ENCODE measurements around the gene SORBS2. TPM values are rescaled to one million over a fixed set of nuclear protein-coding genes. Genes with fewer than 3 reads are reported as not detected.

Gene SORBS2
- total RNA-seq, 2 experiments from 2014 or later = not detected

GRCh38 chr4:185700630-185701029 is 111.4 kb downstream of the SORBS2 start:
- intact Hi-C loops (cut with micrococcal nuclease) = no loop called here
- H3K4me3 Mint-ChIP-seq = no peak overlapping the region
- H3K27ac Mint-ChIP-seq = no peak overlapping the region
- H3K4me1 Mint-ChIP-seq (ENCODE audit: low read depth) = no peaks in the 10 kb centered on the region
- peaks cover 8% of the 10 kb centered on the region for H3K27me3 Mint-ChIP-seq (ENCODE audit: low read depth)
- H3K36me3 Mint-ChIP-seq (ENCODE audit: low read depth) = no peaks in the 10 kb centered on the region
- DNase-seq = no peak
- CTCF ChIA-PET = no interaction called here
- H3K9me3 Mint-ChIP-seq = no peaks in the 10 kb centered on the region

- DNase-seq = no peak
- intact Hi-C loops (cut with micrococcal nuclease) = no loop called here
- Mint-ChIP-seq H3K27me3 (ENCODE audit: low read depth) (peaks cover 8% of the 10 kb centered on the region), H3K36me3 (ENCODE audit: low read depth) (no peaks in the 10 kb centered on the region), H3K27ac (no peak overlapping the region), H3K9me3 (no peaks in the 10 kb centered on the region), H3K4me1 (ENCODE audit: low read depth) (no peaks in the 10 kb centered on the region), H3K4me3 (no peak overlapping the region)
- CTCF ChIA-PET = no interaction called here
These were observed 111.9 kb downstream of the SORBS2 start for GRCh38 chr4:185700048-185700447.

DNA sequence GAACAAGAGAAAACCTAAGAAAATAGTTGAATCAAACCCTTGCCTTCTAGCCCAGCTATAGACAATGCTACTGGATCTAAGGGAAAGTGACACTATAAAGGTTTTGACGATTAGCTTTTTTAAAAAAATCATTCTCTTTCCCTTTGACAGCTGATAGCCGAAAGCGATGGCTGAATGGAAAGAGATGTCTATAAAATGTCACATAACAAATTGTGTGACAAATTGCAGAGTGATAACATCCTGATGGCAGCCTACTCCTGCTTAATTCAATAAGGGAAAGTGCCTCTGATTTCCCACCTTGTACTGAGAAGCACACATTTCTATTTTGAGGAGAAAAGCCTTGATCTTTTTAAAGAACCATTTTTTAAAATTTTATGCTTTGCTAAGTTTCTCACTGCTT is 114.5 kb downstream of the SORBS2 start:
- no peaks in the 10 kb centered on the region for H3K36me3 Mint-ChIP-seq (ENCODE audit: low read depth)
- H3K9me3 Mint-ChIP-seq = no peaks in the 10 kb centered on the region
- peaks cover 14% of the 10 kb centered on the region for H3K27me3 Mint-ChIP-seq (ENCODE audit: low read depth)
- no peak overlapping the region for H3K4me3 Mint-ChIP-seq
- CTCF ChIA-PET = interaction anchor here (0.6 kb wide), 1 partner anchor 20 kb away, joined by 3 read pairs; no protein-coding TSS in a partner anchor
- no peak overlapping the region for H3K27ac Mint-ChIP-seq
- intact Hi-C loops (cut with micrococcal nuclease) = no loop called here
- no peaks in the 10 kb centered on the region for H3K4me1 Mint-ChIP-seq (ENCODE audit: low read depth)
- no peak for DNase-seq

- DNase-seq = no peak
- H3K27ac Mint-ChIP-seq = no peak overlapping the region
- CTCF ChIA-PET = no interaction called here
- H3K27me3 Mint-ChIP-seq (ENCODE audit: low read depth) = peaks cover 13% of the 10 kb centered on the region
- no peaks in the 10 kb centered on the region for H3K9me3 Mint-ChIP-seq
- no peak overlapping the region for H3K4me3 Mint-ChIP-seq
- intact Hi-C loops (cut with micrococcal nuclease) = no loop called here
- H3K4me1 Mint-ChIP-seq (ENCODE audit: low read depth) = no peaks in the 10 kb centered on the region
- H3K36me3 Mint-ChIP-seq (ENCODE audit: low read depth) = no peaks in the 10 kb centered on the region
These were observed 116.3 kb downstream of the SORBS2 start for GRCh38 chr4:185695743-185696142.

GRCh38 chr4:185693548-185694215 is 118.3 kb downstream of the SORBS2 start:
- CTCF ChIA-PET = no interaction called here
- intact Hi-C loops (cut with micrococcal nuclease) = no loop called here
- Mint-ChIP-seq H3K27ac (no peak overlapping the region), H3K4me3 (no peak overlapping the region), H3K9me3 (no peaks in the 10 kb centered on the region), H3K4me1 (ENCODE audit: low read depth) (no peaks in the 10 kb centered on the region), H3K27me3 (ENCODE audit: low read depth) (peaks cover 12% of the 10 kb centered on the region), H3K36me3 (ENCODE audit: low read depth) (no peaks in the 10 kb centered on the region)
- no peak for DNase-seq

- no peaks in the 10 kb centered on the region for H3K9me3 Mint-ChIP-seq
- H3K36me3 Mint-ChIP-seq (ENCODE audit: low read depth) = no peaks in the 10 kb centered on the region
- no peak overlapping the region for H3K4me3 Mint-ChIP-seq
- H3K27me3 Mint-ChIP-seq (ENCODE audit: low read depth) = peaks cover 12% of the 10 kb centered on the region
- CTCF ChIA-PET = no interaction called here
- DNase-seq = no peak
- H3K27ac Mint-ChIP-seq = no peak overlapping the region
- intact Hi-C loops (cut with micrococcal nuclease) = no loop called here
- no peaks in the 10 kb centered on the region for H3K4me1 Mint-ChIP-seq (ENCODE audit: low read depth)
These were observed 122.6 kb downstream of the SORBS2 start for GRCh38 chr4:185689407-185689806.

DNA sequence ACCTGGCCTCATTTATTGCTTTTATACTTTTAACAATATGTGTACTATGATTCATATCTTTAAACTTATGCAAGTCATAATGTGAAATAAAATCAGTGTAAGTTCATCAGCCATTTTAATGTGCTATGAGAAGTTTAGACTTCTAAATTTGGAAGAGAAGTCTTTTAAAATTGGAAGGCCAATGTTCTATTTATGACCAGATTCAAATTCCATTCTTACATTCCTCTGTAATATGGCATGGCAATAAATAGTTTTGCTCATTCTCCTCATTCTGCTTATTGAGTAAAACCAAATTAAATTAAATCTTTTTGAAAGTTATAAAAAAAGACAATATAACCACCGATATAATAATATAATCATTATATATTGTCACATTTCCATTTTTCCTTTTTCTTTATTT is 126.2 kb downstream of the SORBS2 start:
- no peak overlapping the region for H3K27ac Mint-ChIP-seq
- CTCF ChIA-PET = no interaction called here
- peaks cover 5% of the 10 kb centered on the region for H3K27me3 Mint-ChIP-seq (ENCODE audit: low read depth)
- H3K4me1 Mint-ChIP-seq (ENCODE audit: low read depth) = no peaks in the 10 kb centered on the region
- DNase-seq = no peak
- no peaks in the 10 kb centered on the region for H3K36me3 Mint-ChIP-seq (ENCODE audit: low read depth)
- intact Hi-C loops (cut with micrococcal nuclease) = no loop called here
- H3K9me3 Mint-ChIP-seq = no peaks in the 10 kb centered on the region
- H3K4me3 Mint-ChIP-seq = no peak overlapping the region

DNA sequence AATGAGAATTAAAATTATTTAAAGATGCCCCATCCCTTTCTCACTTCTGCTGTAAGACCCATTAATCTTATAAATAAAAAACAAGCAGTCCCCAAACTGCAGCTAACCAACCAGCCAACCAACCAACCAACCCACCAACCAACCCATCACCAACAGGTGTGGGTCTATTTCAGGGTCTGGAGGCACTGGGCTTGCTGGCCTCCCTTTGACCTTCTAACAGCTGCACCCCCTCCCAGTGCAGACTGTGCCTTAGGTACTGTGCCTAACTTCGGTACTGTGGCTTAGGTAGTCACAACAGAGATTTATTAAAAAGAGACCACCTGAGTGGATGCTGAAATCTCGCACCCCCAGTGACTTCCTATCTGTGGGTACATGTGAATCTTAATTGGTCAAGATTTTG is 128.1 kb downstream of the SORBS2 start:
- intact Hi-C loops (cut with micrococcal nuclease) = no loop called here
- CTCF ChIA-PET = interaction anchor here (0.7 kb wide), 1 partner anchor 28 kb away, joined by 4 read pairs; no protein-coding TSS in a partner anchor
- no peak overlapping the region for H3K4me3 Mint-ChIP-seq
- H3K4me1 Mint-ChIP-seq (ENCODE audit: low read depth) = no peaks in the 10 kb centered on the region
- H3K27ac Mint-ChIP-seq = no peak overlapping the region
- no peaks in the 10 kb centered on the region for H3K9me3 Mint-ChIP-seq
- DNase-seq = no peak
- H3K36me3 Mint-ChIP-seq (ENCODE audit: low read depth) = no peaks in the 10 kb centered on the region
- peaks cover 5% of the 10 kb centered on the region for H3K27me3 Mint-ChIP-seq (ENCODE audit: low read depth)

DNA sequence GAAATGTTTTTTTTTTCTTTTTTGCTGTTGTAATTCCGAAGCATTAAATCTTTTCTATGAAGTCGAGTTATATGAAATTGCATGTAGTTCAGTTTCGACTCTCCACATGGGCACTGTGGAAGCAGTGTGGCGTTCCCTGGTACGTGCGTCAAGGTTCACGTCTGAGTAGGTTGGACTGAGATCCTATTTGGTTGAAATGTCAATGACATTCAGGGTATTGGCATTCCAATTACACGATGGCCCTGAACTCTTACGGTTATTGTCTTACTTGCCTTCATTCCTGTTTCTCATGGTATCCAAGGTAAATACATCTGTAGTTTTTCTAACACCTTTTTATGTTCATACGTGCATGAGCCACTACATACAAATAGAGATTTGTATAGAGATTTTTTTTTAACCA is 128.8 kb downstream of the SORBS2 start:
- no peak for DNase-seq
- no peaks in the 10 kb centered on the region for H3K36me3 Mint-ChIP-seq (ENCODE audit: low read depth)
- no peak overlapping the region for H3K27ac Mint-ChIP-seq
- H3K4me3 Mint-ChIP-seq = no peak overlapping the region
- intact Hi-C loops (cut with micrococcal nuclease) = no loop called here
- no peaks in the 10 kb centered on the region for H3K9me3 Mint-ChIP-seq
- CTCF ChIA-PET = no interaction called here
- no peaks in the 10 kb centered on the region for H3K4me1 Mint-ChIP-seq (ENCODE audit: low read depth)
- peaks cover 5% of the 10 kb centered on the region for H3K27me3 Mint-ChIP-seq (ENCODE audit: low read depth)

- intact Hi-C loops (cut with micrococcal nuclease) = no loop called here
- no peaks in the 10 kb centered on the region for H3K36me3 Mint-ChIP-seq (ENCODE audit: low read depth)
- peaks cover 4% of the 10 kb centered on the region for H3K27me3 Mint-ChIP-seq (ENCODE audit: low read depth)
- CTCF ChIA-PET = no interaction called here
- no peak overlapping the region for H3K4me3 Mint-ChIP-seq
- no peak overlapping the region for H3K27ac Mint-ChIP-seq
- no peak for DNase-seq
- no peaks in the 10 kb centered on the region for H3K9me3 Mint-ChIP-seq
- H3K4me1 Mint-ChIP-seq (ENCODE audit: low read depth) = no peaks in the 10 kb centered on the region
These were observed 129.8 kb downstream of the SORBS2 start for GRCh38 chr4:185682236-185682635.

DNA sequence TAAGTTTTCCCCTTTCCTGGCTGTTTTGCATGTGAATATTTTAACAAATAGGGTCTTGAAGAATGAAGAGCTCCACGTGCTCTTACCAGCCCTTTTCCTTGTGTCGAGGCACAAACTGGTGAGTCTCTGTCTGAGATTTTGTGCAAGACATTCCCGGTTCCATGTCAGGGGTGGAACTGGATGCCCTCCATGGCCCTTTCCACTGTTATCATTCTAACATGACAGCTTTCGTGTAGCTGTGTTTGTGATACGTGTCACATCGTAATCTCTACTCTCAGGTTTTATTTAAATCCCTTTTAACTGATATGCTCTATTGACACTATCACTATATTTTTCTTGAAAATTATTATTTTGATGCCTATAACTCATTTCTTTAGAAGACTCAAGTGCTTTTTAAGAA is 130.4 kb downstream of the SORBS2 start:
- Mint-ChIP-seq H3K9me3 (no peaks in the 10 kb centered on the region), H3K36me3 (ENCODE audit: low read depth) (no peaks in the 10 kb centered on the region), H3K4me1 (ENCODE audit: low read depth) (no peaks in the 10 kb centered on the region), H3K4me3 (no peak overlapping the region), H3K27me3 (ENCODE audit: low read depth) (peaks cover 6% of the 10 kb centered on the region), H3K27ac (no peak overlapping the region)
- CTCF ChIA-PET = interaction anchor here (0.6 kb wide), 1 partner anchor 35 kb away, joined by 4 read pairs; no protein-coding TSS in a partner anchor
- intact Hi-C loops (cut with micrococcal nuclease) = no loop called here
- DNase-seq = no peak

DNA sequence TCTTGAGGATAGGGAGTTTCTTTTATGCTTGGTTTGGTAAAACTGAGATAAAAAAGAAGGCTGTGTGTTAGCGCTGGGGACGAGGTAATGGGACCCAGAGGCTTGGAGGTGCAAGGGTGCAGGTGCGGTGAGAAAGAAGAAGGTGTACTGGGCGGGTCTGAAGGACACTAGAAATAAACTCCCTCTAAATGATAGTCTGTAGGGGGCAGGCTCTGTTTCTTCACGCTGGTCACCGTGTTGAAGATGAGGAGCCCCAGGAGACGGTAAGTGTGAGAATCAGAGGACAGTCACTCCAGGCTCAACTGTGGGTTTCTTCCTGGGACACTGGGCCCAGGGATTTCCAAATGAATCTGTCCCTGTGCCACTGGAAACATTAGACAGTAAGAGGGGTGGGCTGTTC is 131.4 kb downstream of the SORBS2 start:
- Mint-ChIP-seq H3K27me3 (ENCODE audit: low read depth) (peaks cover 6% of the 10 kb centered on the region), H3K4me1 (ENCODE audit: low read depth) (no peaks in the 10 kb centered on the region), H3K9me3 (no peaks in the 10 kb centered on the region), H3K4me3 (no peak overlapping the region), H3K27ac (no peak overlapping the region), H3K36me3 (ENCODE audit: low read depth) (no peaks in the 10 kb centered on the region)
- CTCF ChIA-PET = no interaction called here
- intact Hi-C loops (cut with micrococcal nuclease) = no loop called here
- DNase-seq = no peak

DNA sequence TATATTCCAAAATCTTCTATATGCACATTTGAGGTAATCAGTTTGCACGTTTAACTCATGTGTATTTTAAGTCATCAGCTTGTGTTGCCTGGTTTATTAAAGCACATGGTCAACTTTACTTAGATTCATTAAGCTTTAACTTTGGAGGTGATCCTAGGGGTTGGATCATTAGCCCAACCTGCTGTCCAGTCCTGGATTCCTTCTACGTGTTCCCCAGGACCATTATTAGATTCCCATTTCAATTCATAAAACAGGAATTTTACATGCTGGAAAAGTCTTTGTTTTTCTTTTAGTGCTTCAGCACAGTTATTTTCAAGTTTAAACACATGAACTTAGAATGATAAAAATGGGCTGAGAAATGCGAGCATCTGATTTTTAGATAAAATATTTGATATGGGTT is 132.5 kb downstream of the SORBS2 start:
- no peak overlapping the region for H3K27ac Mint-ChIP-seq
- intact Hi-C loops (cut with micrococcal nuclease) = no loop called here
- no peaks in the 10 kb centered on the region for H3K36me3 Mint-ChIP-seq (ENCODE audit: low read depth)
- H3K9me3 Mint-ChIP-seq = no peaks in the 10 kb centered on the region
- H3K27me3 Mint-ChIP-seq (ENCODE audit: low read depth) = peaks cover 6% of the 10 kb centered on the region
- DNase-seq = no peak
- H3K4me3 Mint-ChIP-seq = no peak overlapping the region
- H3K4me1 Mint-ChIP-seq (ENCODE audit: low read depth) = no peaks in the 10 kb centered on the region
- CTCF ChIA-PET = no interaction called here
